GM12872 (cell line): ENCODE data around the gene FSTL5.

Source experiments
- TF ChIP-seq, protein P1 (sequence below): IDR thresholded peaks from 3 replicates; pipeline ENCODE4 v1.5.1; 2011; ENCODE audit warnings: low read depth, mild to moderate bottlenecking, low read length, moderate library complexity; ENCODE audit not compliant: insufficient read depth

FSTL5 gene

DNA sequence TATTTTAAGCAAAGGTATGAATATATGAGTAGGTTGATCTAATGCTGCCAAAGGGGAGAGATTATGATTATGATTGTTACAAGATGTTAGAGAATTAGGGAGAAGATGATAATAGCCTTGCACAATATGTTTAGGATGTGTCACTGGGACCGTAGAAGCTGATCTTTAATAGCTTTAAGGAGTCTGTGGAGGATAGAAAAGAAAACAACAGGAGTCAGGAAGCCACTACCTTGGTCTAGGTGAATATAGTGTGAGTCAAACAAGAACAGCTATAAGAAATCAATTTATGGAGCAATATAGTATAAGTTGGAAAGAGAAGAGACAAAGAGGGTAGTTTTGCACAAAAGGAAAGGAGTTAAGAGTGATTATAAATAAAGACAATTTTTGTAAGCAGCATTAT, 232.7 kb downstream of the FSTL5 start:
- TF ChIP-seq, protein P1, sequence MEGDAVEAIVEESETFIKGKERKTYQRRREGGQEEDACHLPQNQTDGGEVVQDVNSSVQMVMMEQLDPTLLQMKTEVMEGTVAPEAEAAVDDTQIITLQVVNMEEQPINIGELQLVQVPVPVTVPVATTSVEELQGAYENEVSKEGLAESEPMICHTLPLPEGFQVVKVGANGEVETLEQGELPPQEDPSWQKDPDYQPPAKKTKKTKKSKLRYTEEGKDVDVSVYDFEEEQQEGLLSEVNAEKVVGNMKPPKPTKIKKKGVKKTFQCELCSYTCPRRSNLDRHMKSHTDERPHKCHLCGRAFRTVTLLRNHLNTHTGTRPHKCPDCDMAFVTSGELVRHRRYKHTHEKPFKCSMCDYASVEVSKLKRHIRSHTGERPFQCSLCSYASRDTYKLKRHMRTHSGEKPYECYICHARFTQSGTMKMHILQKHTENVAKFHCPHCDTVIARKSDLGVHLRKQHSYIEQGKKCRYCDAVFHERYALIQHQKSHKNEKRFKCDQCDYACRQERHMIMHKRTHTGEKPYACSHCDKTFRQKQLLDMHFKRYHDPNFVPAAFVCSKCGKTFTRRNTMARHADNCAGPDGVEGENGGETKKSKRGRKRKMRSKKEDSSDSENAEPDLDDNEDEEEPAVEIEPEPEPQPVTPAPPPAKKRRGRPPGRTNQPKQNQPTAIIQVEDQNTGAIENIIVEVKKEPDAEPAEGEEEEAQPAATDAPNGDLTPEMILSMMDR: no peak

DNA sequence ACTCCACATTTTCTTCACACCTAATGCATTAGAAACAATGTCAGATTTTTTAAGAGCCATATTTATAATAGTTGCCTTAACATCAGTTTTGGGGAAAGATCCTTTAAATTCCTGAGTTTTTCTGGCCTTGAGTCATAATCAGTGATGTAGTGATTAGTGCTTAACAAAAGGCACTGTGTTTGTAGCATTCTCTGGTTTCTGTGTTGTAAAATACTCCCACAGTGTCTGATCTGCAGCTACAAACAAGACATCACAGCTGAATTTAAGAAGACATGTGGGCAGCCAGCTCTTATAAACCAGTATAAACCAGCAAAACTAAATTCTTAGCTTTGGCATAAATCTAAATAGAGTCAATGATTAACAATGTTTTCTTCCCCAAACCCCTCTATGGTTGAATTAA, 233.8 kb downstream of the FSTL5 start:
- TF ChIP-seq, protein P1: no peak

DNA sequence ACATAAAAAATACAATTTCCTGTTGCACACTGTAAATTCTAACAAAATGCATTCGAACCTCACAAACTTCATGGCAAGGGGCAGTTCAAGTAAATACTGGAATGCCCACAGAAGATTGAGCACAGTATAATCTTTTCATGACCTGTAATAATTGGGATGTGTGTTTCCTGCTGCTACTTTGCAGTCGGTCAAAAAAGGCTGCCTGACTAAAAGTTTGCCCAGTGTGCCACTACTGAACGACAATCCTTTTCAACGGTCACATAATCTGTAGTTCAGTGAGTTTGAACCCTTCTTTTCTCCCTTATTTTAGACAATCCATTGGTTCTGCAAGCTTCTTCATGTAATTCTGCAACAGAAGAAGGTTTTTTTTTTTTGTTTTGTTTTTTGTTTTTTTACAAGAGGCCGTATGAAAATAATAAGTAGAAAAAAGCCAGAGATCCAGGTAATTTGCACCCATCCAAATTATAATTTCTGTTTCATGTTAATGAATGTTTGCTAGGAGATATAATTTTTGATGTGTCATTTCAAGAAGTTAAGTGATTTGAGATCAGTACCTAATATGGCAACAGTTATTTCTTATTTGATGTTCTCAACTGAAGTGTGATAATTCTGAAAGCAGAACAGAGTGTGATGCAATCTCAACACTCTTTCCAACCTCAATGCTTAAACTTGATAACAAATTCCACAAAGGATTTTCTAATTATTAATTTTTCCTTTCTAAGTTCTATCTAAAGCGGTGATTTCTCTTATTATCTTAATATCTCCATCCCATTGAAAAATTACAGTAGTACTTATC, 237.6 kb downstream of the FSTL5 start:
- TF ChIP-seq, protein P1: no peak

DNA sequence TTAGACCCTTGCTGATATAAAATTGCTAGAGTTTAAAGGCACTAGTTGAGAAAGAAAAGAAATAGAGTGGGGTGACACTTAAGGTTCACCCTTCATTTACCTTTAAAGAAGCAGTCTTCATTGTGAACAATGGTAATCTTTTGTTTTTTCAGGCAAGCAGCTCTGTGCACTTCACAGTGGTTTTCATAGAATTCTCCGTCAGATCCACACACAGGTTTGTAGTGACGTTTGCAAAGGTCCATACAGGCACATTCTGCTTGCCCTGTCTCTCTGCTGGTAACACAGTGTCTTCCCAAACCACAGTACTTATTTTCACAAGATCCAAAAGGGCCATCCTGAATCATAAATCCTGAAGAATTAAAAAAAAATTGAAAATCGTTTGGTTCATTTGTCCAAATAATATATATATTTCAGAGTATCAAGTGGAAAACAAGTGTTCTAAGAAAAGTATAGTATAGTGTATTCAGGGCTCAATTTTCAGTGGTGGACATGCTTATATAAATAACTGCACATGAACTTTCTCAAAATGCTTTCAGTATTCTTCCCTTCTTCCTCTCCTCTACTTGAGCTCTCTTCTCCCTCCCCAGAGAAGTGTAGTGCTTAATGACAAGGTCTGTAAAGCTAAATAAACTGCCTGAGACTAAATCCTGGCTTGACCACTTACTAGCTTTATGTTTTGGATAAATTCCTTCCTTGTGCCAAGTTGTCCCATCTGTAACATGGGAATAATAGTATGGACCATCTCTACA, 243.3 kb downstream of the FSTL5 start:
- TF ChIP-seq, protein P1: no peak

DNA sequence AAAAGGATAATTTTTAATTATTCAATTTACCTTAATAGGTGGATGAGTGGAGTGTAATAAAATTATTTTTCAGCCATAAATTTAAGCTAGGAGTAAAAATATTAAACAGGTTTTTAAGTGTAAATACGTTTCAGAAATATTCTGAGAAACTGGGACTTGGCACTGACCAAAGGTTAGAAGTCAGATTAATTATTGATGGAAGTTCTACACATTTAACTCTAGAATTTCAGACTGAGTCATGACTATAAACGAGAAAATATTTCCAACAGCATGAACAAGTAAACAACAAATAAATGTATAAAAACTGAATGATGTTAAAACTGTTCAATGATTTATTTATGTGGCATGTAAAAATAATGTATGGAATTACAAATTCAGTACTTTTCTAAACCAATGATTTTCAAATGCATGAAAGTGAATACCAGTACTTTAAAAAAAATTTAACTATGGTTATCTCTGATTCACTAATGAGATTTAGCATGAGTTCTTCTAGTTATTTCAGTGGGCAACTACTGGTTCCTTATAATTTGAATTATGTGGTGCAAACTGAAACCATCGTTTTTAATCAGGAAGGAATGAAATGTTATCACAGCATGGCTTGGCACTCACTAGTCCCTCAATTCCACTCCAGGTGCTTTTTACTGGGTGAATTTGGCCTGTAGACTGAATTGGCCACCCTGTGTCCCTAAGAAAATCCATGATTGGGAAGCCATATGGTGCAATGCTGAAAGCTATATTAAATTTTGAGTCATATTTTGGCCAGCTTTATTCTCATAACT, 244.2 kb downstream of the FSTL5 start:
- TF ChIP-seq, protein P1: no peak

DNA sequence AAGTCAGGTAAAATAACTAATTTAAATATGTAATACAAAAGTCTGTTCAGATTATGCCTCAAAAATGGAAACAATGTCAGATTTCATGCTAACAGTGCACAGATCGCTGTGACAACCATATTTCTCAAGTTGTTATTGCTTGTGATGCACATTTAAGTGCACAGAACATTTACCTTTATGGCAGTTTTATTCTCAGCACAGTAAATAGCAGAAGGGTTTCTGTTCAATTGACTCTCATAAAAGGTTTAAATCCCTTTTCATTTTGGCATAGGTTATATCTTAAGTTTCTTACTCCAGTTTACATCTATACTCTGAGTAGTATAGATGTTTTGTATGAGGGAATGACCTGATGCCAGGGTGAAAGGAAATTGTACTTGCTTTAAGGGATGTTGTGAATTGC, 247.8 kb downstream of the FSTL5 start:
- TF ChIP-seq, protein P1: no peak

DNA sequence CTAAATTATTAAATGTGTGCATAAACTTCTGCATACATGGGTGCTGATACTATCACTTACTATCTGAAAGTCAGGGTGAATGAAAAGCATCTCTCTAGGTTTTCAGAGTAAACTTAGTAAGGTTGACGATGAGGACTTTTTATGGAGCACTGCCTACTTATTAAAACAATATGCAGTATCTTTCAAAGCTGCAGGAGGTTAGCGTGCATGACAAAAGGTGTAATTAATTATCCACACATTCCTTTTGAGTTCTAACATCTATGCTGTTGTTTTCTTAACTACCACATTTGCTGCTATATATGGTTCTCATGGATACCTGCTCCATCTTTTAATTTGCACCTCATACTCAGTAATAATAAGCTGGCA, 256.2 kb downstream of the FSTL5 start:
- TF ChIP-seq, protein P1: no peak
